GM18858 (cell line): Measurements from ENCODE around the gene UBB.

Experiments used
- ATAC-seq: cut with Tn5 transposase; IDR thresholded peaks from one replicate; pipeline ENCODE4 v1.9.1; 2021; ENCODE audit not compliant: unreplicated experiment

The UBB gene

DNA sequence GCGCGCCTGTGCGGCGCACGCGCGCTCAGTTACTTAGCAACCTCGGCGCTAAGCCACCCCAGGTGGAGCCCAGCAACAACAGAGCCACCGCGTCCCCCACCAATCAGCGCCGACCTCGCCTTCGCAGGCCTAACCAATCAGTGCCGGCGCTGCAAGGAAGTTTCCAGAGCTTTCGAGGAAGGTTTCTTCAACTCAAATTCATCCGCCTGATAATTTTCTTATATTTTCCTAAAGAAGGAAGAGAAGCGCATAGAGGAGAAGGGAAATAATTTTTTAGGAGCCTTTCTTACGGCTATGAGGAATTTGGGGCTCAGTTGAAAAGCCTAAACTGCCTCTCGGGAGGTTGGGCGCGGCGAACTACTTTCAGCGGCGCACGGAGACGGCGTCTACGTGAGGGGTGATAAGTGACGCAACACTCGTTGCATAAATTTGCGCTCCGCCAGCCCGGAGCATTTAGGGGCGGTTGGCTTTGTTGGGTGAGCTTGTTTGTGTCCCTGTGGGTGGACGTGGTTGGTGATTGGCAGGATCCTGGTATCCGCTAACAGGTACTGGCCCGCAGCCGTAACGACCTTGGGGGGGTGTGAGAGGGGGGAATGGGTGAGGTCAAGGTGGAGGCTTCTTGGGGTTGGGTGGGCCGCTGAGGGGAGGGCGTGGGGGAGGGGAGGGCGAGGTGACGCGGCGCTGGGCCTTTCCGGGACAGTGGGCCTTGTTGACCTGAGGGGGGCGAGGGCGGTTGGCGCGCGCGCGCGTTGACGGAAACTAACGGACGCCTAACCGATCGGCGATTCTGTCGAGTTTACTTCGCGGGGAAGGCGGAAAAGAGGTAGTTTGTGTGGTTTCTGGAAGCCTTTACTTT, at the start of gene UBB:
UBB (plus strand) TSS at position 452 of the 856 bp plus-strand sequence. CDS start 817 bp downstream, outside the sequence.
- peak; percentile 72 for ATAC-seq

DNA sequence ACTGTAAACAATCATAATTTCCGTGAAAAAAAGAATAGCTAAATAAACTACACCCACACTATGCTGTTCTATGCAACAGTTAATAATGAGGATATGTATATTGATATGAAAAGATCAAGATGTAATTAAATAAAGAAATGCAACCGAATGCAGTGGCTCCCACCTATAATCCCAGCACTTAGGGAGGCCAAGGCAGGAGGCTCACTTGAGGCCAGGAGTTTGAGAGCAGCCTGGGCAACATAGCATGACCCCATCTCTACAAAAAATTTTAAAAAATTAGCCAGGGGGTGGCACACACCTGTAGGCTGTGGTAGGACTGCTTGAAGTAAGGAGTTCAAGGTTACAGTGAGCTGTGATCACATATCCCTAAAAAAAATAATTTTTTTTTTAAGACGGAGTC, 42.5 kb upstream of the UBB start:
- no peak for ATAC-seq

DNA sequence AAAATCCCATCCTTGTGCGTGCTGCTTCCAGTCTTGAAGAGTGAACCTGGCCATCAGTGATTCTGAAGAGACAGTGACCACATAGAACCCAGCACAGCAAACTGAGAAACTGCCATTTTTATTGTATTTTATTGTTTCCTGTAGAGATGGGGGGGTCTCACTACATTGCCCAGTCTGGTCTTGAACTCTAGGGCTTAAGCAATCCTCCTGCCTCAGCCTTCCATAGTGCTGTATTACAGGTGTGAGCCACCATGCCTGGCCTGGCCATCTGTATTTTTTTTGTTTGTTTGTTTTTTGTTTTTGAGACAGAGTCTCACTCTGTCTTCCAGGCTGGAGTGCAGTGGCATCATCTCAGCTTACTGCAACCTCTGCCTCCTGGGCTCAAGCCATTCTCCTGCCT, 41.5 kb upstream of the UBB start:
- no peak for ATAC-seq

DNA sequence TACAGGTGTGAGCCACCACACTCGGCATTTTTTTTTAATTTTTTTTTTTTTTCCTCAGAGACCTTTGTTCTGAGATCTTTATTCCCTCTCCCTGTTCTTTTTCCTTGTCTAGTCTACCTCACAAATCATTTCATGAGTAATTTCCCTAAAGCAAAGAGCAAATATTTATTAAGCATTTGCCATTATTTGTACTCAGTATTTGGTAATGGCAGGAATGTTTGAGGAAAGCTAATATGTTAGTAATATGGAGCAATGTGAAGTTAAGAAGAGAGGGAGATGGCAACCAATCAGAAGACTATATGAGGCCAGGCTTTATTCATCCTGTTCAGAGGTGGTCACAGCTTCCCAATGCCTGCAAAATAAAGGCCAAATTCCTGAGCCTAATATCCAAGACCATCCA, 40.9 kb upstream of the UBB start:
- no peak for ATAC-seq

DNA sequence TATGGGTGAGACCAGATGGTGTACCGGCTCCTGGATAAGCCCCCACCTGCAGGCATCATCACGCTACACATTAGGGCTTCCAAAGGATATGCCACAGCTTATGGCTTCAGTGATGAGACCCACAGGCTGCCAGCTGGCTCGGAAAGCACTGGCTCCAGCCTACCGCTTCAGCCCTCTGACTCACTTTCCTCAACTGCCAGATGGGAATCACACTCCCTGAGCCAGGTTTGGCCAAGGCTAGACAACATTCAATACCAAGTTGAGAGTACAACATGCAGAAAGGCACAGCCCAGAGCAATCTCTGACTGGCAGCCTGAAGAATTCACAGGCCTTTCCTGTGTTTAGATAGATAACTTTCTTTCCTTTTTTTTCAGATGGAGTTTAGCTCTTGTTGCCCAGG, 37.9 kb upstream of the UBB start:
- no peak for ATAC-seq

DNA sequence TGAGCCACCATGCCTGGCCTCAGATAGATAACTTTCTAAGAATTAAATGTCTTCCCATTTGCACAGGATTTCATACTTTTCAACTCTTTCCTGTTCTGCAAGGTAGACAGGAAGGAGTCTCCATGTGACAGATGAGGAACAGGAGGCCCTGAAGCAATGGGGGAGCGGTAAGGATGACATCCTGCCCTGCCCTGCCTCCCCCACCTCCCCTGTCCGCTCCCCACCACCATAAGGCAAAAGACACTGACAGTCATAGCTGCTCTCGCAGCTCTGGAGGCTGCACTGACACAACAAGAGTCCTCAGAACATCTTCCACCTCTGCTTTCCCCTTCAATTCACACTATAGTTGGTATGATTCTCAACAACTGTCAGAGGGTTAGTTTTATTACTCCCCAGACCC, 37.3 kb upstream of the UBB start:
- no peak for ATAC-seq

GRCh38 chr17:16345565-16345964, 35.3 kb upstream of the UBB start:
- ATAC-seq: no peak

- ATAC-seq: no peak
Observed at GRCh38 chr17:16346721-16347271, 34.1 kb upstream of the UBB start.

- ATAC-seq: no peak
Observed at GRCh38 chr17:16348586-16348985, 32.3 kb upstream of the UBB start.

- ATAC-seq: no peak
Observed at GRCh38 chr17:16349431-16349830, 31.5 kb upstream of the UBB start.

- ATAC-seq: no peak
Observed at GRCh38 chr17:16351831-16352230, 29.1 kb upstream of the UBB start.

- ATAC-seq: no peak
Observed at GRCh38 chr17:16352303-16352666, 28.6 kb upstream of the UBB start.

DNA sequence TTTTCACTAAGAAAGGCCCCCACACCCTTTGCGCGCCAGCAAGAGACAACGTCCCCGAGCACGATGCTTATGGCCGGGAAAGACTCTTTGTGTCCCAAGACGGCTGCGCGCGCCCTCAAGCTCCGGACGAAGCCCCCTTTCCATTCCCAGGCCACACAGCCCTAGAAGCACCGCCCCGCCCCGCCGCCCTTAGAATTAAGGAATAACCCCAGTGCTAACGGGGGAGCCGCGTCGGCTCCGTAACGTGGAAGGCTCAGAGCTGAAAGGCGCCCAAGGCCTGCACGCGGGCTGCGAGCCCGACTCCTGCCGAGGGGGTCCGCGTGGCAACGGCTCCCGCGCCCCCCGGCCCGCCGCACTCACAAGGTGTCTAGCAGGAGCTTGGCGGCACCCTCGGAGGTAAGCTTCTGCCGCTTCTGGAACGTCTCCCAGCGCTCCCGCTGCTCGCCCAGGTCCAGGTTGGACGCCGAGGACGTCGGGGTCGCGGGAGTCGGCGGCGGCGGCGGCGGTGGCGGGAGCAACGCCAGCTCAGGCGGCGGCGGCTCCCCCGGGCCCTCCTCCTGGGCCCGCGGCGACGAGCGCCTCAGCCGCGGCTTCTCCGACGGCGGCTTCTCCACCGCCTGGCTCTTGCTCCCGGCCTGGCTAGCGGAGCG, 28.1 kb upstream of the UBB start:
- peak; percentile 14 for ATAC-seq

DNA sequence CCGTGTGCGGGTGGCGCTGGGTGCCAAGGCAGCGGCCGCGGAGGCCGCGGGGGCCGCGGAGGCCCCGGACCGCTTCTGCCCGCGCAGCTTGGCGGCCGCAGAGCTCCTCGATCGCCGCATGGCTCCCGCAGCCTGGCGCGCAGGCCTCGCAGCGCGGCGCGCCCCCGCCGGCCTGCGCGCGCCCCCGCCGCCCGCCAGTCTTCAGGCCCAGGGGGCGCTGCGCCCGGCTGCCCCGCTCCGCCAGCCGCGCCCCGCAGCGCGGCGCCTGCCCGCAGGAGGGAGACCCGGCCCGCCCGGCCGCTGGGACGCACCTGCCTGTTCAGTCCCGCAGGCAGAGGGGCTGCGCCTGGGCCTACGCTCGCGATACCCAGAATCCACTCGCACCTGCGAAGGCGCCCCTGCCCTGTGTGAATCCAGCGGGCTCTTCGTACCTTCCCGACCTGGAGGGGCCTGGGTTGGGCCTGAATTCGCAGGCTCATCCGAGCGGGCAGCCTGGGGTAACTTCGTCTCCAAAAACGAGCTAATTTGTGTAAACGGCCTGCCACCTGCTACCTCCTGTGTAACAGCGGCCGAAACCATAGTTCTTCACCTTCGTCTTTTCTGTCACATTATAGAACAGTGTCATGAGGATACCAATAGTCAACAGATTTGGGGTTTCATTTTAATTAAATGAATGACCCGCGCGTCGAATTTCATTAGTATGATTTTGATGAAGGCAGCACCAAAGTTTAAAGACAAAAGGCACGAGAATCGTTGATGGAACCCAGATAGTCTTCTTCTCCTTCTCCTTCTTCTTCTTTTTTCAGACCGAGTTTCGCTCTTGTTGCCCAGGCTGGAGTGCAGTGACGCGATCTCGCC, 27.3 kb upstream of the UBB start, which contains the start of gene CENPV:
CENPV (minus strand) TSS at position 153 of the 858 bp plus-strand sequence; CDS start at position 120, 33 bp downstream.
- peak; percentile 67 for ATAC-seq

DNA sequence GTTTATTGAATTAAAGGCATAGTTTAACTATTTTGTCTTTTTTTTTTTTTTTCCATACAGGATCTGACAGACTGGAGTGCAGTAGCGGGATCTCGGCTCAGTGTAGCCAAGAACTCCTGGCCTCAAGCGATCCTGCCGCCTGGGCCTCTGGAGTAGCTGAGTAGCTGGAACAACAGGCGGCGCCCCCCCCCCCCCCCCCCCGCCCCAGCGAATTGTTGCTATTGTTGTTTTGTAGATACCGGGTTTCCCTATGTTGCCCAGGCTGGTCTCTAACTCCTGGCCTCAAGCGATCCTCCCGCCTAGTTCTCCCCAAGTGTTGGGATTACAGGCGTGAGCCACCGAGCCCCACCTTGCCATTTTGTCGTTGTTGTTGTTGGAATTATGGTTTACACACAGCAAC, 26.3 kb upstream of the UBB start:
- ATAC-seq: no peak

GRCh38 chr17:16358394-16358793, 22.5 kb upstream of the UBB start:
- no peak for ATAC-seq

DNA sequence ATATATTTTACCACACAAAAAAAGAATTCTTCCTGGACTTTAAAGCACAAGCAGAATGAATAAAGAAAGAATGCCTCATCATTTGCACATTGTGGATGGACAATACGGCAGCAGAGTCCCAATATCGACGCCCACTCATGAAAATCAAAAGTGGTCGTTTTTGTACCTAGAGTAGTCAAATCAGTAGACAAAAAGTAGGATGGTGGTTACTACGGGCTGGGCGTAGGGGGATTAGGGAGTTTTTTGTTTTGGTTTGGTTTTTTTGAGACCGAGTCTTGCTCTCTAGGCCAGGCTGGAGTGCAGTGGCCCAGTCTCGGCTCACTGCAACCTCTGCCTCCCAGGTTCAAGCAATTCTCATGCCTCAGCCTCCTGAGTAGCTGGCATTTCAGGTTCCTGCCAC, 19.0 kb upstream of the UBB start:
- no peak for ATAC-seq

DNA sequence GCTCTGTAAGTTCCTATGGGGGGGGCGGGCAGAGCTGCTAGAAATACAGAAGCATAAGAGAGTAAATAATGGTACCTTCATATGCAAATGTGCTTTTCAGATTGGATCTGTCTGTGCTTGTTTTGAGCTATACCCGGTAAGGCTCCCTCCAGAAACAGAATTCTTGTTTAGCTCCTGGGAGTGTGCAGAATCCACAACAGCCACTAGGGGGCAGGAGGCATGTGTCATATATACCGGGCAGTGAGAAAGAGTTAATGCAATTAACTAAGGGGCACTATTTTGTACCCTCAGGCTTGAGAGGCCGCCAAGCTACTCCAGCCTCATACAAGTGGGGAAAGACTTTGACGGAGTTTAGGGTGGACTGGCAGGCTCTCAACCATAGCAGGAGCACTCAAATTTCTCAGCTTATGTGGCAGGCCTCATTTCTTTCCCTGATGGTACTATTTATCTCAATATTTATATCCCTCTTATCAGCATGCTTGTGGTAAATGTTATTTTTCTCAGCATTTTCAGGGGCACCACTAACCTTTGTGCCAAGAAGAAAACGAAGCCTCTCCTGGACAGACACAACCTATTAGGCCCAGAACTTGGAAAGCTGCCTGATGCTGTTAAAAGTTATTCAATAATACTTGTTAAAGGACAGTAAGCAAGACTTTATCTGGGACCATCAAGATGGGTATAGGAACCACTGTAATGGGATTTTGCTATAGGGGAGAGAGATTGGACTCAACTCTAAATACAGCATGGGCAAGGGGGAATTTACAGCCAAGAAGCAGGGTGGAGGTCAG, 16.9 kb upstream of the UBB start:
- peak; percentile 66 for ATAC-seq

DNA sequence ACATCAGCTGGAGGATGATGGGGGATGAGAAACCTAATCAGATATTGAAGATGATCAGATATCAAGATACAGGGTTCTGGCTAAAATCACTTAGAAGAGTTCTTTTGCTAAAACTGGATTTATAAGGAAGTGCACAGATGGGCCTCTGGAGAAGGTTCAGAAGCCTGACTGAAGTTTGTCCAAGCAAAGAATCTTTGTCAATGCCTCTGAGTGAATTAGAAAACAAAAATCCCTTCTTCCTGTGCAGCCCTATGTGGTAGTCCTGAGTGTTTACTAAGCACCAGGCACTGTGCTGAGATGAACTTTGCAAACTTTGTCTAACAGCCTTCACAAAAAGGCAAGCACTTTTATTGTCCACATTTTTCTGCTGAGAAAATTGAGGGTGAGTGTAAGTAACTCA, 16.3 kb upstream of the UBB start:
- no peak for ATAC-seq

GRCh38 chr17:16371742-16372141, 9.1 kb upstream of the UBB start:
- no peak for ATAC-seq
